NCI-H82 (cell line): Measurements from ENCODE around the gene CARNS1.

Source experiments
- DNase-seq: peaks from one replicate; lab custom pipeline; 2025; lab: John Stamatoyannopoulos, UW

Gene CARNS1

GRCh38 chr11:67428052-67429001 is 12.8 kb downstream of the CARNS1 start, which contains the start of gene RPS6KB2:
RPS6KB2 (plus strand) TSS chr11:67428494; CDS start chr11:67428546, 52 bp downstream.
- peak; percentile 97 for DNase-seq

GRCh38 chr11:67429038-67429668 is 13.7 kb downstream of the CARNS1 start:
- peak; percentile 49 for DNase-seq

GRCh38 chr11:67429722-67430121 is 14.2 kb downstream of the CARNS1 start:
- no peak for DNase-seq

- no peak for DNase-seq
Measured at GRCh38 chr11:67431346-67432249, 16.1 kb downstream of the CARNS1 start.

GRCh38 chr11:67432655-67433349 is 17.3 kb downstream of the CARNS1 start:
- DNase-seq = no peak

GRCh38 chr11:67433536-67434394 is 18.3 kb downstream of the CARNS1 start:
- no peak for DNase-seq

- DNase-seq = no peak
Measured at GRCh38 chr11:67434395-67434881, 19.0 kb downstream of the CARNS1 start.

GRCh38 chr11:67435031-67435726 is 19.7 kb downstream of the CARNS1 start:
- no peak for DNase-seq

- no peak for DNase-seq
Measured at GRCh38 chr11:67435727-67436458, 20.4 kb downstream of the CARNS1 start.

GRCh38 chr11:67436459-67437081 is 21.1 kb downstream of the CARNS1 start:
- peak; percentile 38 for DNase-seq

GRCh38 chr11:67437082-67437808 is 21.8 kb downstream of the CARNS1 start, which contains the start of gene PTPRCAP:
PTPRCAP (minus strand) TSS chr11:67437682; CDS start chr11:67437619, 63 bp downstream.
- no peak for DNase-seq

GRCh38 chr11:67437809-67438157 is 22.3 kb downstream of the CARNS1 start:
- no peak for DNase-seq

- no peak for DNase-seq
Measured at GRCh38 chr11:67438158-67438902, 22.9 kb downstream of the CARNS1 start.

GRCh38 chr11:67439321-67440228 is 24.1 kb downstream of the CARNS1 start:
- peak; percentile 28 for DNase-seq

- no peak for DNase-seq
Measured at GRCh38 chr11:67440229-67441097, 25.0 kb downstream of the CARNS1 start.
